Neural cell (in vitro differentiated cells): ENCODE data around the gene C6orf132. TPM values are rescaled to one million over a fixed set of nuclear protein-coding genes. Genes with fewer than 3 reads are reported as not detected.

ENCODE experiments used
- H2AFZ ChIP-seq: fragments of 200-600, 300-800 bp; sonication (generic), shearing (Covaris generic); 2 replicates; pipeline ENCODE4 v1.6.0; 2014; ENCODE audit warnings: low read depth, mild to moderate bottlenecking, antibody characterized with exemption, low read length, moderate library complexity
- H3F3A ChIP-seq: fragments of 200-600 bp; shearing (Covaris generic); 2 replicates; pipeline ENCODE4 v1.6.1; 2016; ENCODE audit warnings: mild to moderate bottlenecking, moderate library complexity, mixed read lengths, antibody characterized with exemption, low read length; ENCODE audit not compliant: insufficient read depth, poor library complexity, severe bottlenecking
- H3K27ac ChIP-seq: fragments of 200-600, 300-800 bp; sonication (generic), shearing (Covaris generic); 2 replicates; pipeline ENCODE4 v1.5.1; 2014; ENCODE audit warnings: mild to moderate bottlenecking, low read length, moderate library complexity
- H3K27me3 ChIP-seq: fragments of 300-800, 200-600 bp; sonication (generic), shearing (Covaris generic); 2 replicates; pipeline ENCODE4 v1.6.0; 2014; ENCODE audit warnings: mild to moderate bottlenecking, low read depth, low read length, moderate library complexity; ENCODE audit not compliant: insufficient read depth
- H3K36me3 ChIP-seq: fragments of 300-800, 200-600 bp; sonication (generic), shearing (Covaris generic); 2 replicates; pipeline ENCODE4 v1.5.1; 2014; ENCODE audit warnings: mild to moderate bottlenecking, antibody characterized with exemption, low read length, moderate library complexity; ENCODE audit not compliant: insufficient read depth
- H3K4me2 ChIP-seq: fragments of 300-800, 200-600 bp; sonication (generic), shearing (Covaris generic); 2 replicates; pipeline ENCODE4 v1.6.0; 2014; ENCODE audit warnings: mild to moderate bottlenecking, low read length
- H3K4me3 ChIP-seq: fragments of 300-800, 200-600 bp; sonication (generic), shearing (Covaris generic); 2 replicates; pipeline ENCODE4 v1.5.1; 2014; ENCODE audit warnings: mild to moderate bottlenecking, low read length, moderate library complexity
- H3K79me2 ChIP-seq: fragments of 200-600 bp; shearing (Covaris generic); replicated peaks from 2 replicates; pipeline ENCODE4 v1.6.0; 2014; ENCODE audit warnings: mild to moderate bottlenecking, low read length, moderate library complexity; ENCODE audit not compliant: insufficient read depth
- H3K9ac ChIP-seq: fragments of 300-800, 200-600 bp; sonication (generic), shearing (Covaris generic); 2 replicates; pipeline ENCODE4 v1.6.1; 2016; ENCODE audit warnings: mild to moderate bottlenecking, low read length, mixed read lengths
- H3K9me2 ChIP-seq: fragments of 200-600 bp; shearing (Covaris generic); 2 replicates; pipeline ENCODE4 v1.6.1; 2016; ENCODE audit warnings: mild to moderate bottlenecking, low read length, mixed read lengths; ENCODE audit not compliant: insufficient read depth
- H3K9me3 ChIP-seq: fragments of 200-600, 300-800 bp; sonication (generic), shearing (Covaris generic); 2 replicates; pipeline ENCODE4 v1.6.1; 2016; ENCODE audit warnings: mild to moderate bottlenecking, mixed run types, low read length, moderate library complexity, mixed read lengths
- H4K20me1 ChIP-seq: fragments of 200-600 bp; shearing (Covaris generic); 2 replicates; pipeline ENCODE4 v1.6.1; 2016; ENCODE audit warnings: mild to moderate bottlenecking, mixed run types; ENCODE audit not compliant: insufficient read depth
- CTCF ChIP-seq: fragments of 450-650 bp; IDR thresholded peaks from 2 replicates; pipeline ENCODE4 v1.5.1; 2014; ENCODE audit warnings: antibody characterized with exemption, mild to moderate bottlenecking, moderate library complexity; ENCODE audit not compliant: poor library complexity, severe bottlenecking
- EP300 ChIP-seq: fragments of 450-650 bp; conservative IDR thresholded peaks from 2 replicates; pipeline ENCODE4 v1.6.1; 2014; ENCODE audit warnings: antibody characterized with exemption, mild to moderate bottlenecking, moderate library complexity; ENCODE audit not compliant: poor library complexity, severe bottlenecking
- EZH2 ChIP-seq: fragments of 200-600, 300-800 bp; shearing (Covaris generic), sonication (generic); IDR thresholded peaks from 2 replicates; pipeline ENCODE4 v1.6.1; 2014; ENCODE audit warnings: antibody characterized with exemption, low read length, borderline replicate concordance, mild to moderate bottlenecking; ENCODE audit not compliant: insufficient read depth, poor library complexity, severe bottlenecking
- MXI1 ChIP-seq: fragments of 450-650 bp; conservative IDR thresholded peaks from 2 replicates; pipeline ENCODE4 v1.6.1; 2014; ENCODE audit warnings: antibody characterized with exemption, mild to moderate bottlenecking; ENCODE audit not compliant: poor library complexity, severe bottlenecking
- POLR2AphosphoS5 ChIP-seq: IDR thresholded peaks from 2 replicates; pipeline ENCODE4 v1.6.1; 2012
- RAD21 ChIP-seq: fragments of 450-650 bp; conservative IDR thresholded peaks from 2 replicates; pipeline ENCODE4 v1.6.1; 2014; ENCODE audit warnings: antibody characterized with exemption, mild to moderate bottlenecking, moderate library complexity
- REST ChIP-seq: IDR thresholded peaks from 2 replicates; pipeline ENCODE4 v1.6.1; 2012; ENCODE audit warnings: borderline replicate concordance
- SMC3 ChIP-seq: fragments of 450-650 bp; conservative IDR thresholded peaks from 2 replicates; pipeline ENCODE4 v1.6.1; 2014; ENCODE audit warnings: antibody characterized with exemption, mild to moderate bottlenecking, moderate library complexity; ENCODE audit not compliant: poor library complexity
- TAF1 ChIP-seq: IDR thresholded peaks from 2 replicates; pipeline ENCODE4 v1.6.1; 2012; ENCODE audit warnings: low read depth
- polyA plus RNA-seq: library from polyadenylated mRNA; depleted of rRNA; stranded (reverse); fragments of >200 nt; gene quantifications from 2 replicates; pipeline ENCODE4 v1.2.3, GENCODE V29; 2014

Gene C6orf132
- polyA plus RNA-seq, 1 donor from 2014 or later = not detected

GRCh38 chr6:42059743-42060142 lies 82.7 kb downstream of the C6orf132 start:
- no peaks in the 10 kb centered on the region for H3K27me3 ChIP-seq
- no peaks in the 10 kb centered on the region for H3K36me3 ChIP-seq
- H3K4me2 ChIP-seq = no peak overlapping the region
- TF ChIP-seq MXI1 (no peak), TAF1 (no peak), REST (no peak), CTCF (no peak), EP300 (no peak), EZH2 (no peak)
- H3F3A ChIP-seq = no peaks in the 10 kb centered on the region
- H2AFZ ChIP-seq = no peak overlapping the region
- no peaks in the 10 kb centered on the region for H4K20me1 ChIP-seq
- H3K9ac ChIP-seq = no peak overlapping the region
- no peaks in the 10 kb centered on the region for H3K9me2 ChIP-seq
- no peak overlapping the region for H3K27ac ChIP-seq
- no peaks in the 10 kb centered on the region for H3K9me3 ChIP-seq
- H3K4me3 ChIP-seq = no peak overlapping the region
- H3K79me2 ChIP-seq = no peaks in the 10 kb centered on the region

GRCh38 chr6:42053601-42054000 lies 88.8 kb downstream of the C6orf132 start:
- no peak overlapping the region for H3K4me3 ChIP-seq
- H3K27me3 ChIP-seq = peaks cover 11% of the 10 kb centered on the region
- H3K9ac ChIP-seq = no peak overlapping the region
- H3K79me2 ChIP-seq = no peaks in the 10 kb centered on the region
- H3K36me3 ChIP-seq = no peaks in the 10 kb centered on the region
- no peak overlapping the region for H2AFZ ChIP-seq
- no peak for TF ChIP-seq RAD21
- no peak for TF ChIP-seq SMC3
- TF ChIP-seq EP300 = no peak
- no peak overlapping the region for H3K27ac ChIP-seq
- no peaks in the 10 kb centered on the region for H4K20me1 ChIP-seq
- no peak overlapping the region for H3K4me2 ChIP-seq
- H3F3A ChIP-seq = no peaks in the 10 kb centered on the region
- H3K9me2 ChIP-seq = no peaks in the 10 kb centered on the region
- no peaks in the 10 kb centered on the region for H3K9me3 ChIP-seq

- no peak overlapping the region for H2AFZ ChIP-seq
- peak overlapping the region; percentile 78 for H3K4me3 ChIP-seq
- no peak overlapping the region for H3K4me2 ChIP-seq
- H4K20me1 ChIP-seq = no peaks in the 10 kb centered on the region
- H3K9me3 ChIP-seq = no peaks in the 10 kb centered on the region
- H3K27me3 ChIP-seq = peaks cover 32% of the 10 kb centered on the region
- no peaks in the 10 kb centered on the region for H3K79me2 ChIP-seq
- no peak overlapping the region for H3K9ac ChIP-seq
- H3K27ac ChIP-seq = no peak overlapping the region
- no peaks in the 10 kb centered on the region for H3K9me2 ChIP-seq
- TF ChIP-seq REST = no peak
- TF ChIP-seq EP300 = no peak
- no peak for TF ChIP-seq RAD21
- no peak for TF ChIP-seq SMC3
- no peak for TF ChIP-seq POLR2AphosphoS5
- TF ChIP-seq EZH2 = no peak
- TF ChIP-seq MXI1 = no peak
- no peak for TF ChIP-seq CTCF
- TF ChIP-seq TAF1 = no peak
- H3F3A ChIP-seq = no peaks in the 10 kb centered on the region
- no peaks in the 10 kb centered on the region for H3K36me3 ChIP-seq
Observed at GRCh38 chr6:42051268-42051653, 91.2 kb downstream of the C6orf132 start.
